Esophagus squamous epithelium (tissue), 5 donors: ENCODE measurements around the gene ONECUT3. TPM values are rescaled to one million over a fixed set of nuclear protein-coding genes. Genes with fewer than 3 reads are reported as not detected.

ENCODE experiments used
- DNase-seq: peaks from one replicate; lab custom pipeline; 2025; lab: John Stamatoyannopoulos, UW
- H3K27ac ChIP-seq, 4 donors: fragments of 200-600 bp; sonication (generic); one replicate each; pipeline ENCODE4 v1.5.1; 2016 to 2019; ENCODE audit warnings: mild to moderate bottlenecking in 1 of 4
- H3K27me3 ChIP-seq, 4 donors: fragments of 200-600 bp; sonication (generic); 1 replicate in 3 of 4; 2 replicates in 1 of 4; pipeline versions ENCODE4 v1.5.1 to v1.6.0; 2017 to 2021; ENCODE audit warnings: antibody characterized with exemption in 1 of 4
- H3K36me3 ChIP-seq, 3 donors: fragments of 200-600 bp; sonication (generic); one replicate each; pipeline ENCODE4 v1.5.1; 2016 to 2019
- H3K4me1 ChIP-seq, 3 donors: fragments of 200-600 bp; sonication (generic); one replicate each; pipeline ENCODE4 v1.5.1; 2017 to 2019
- H3K4me3 ChIP-seq, 4 donors: fragments of 200-600 bp; sonication (generic); 1 replicate in 3 of 4; 2 replicates in 1 of 4; pipeline ENCODE4 v1.5.1; 2016 to 2019; ENCODE audit warnings: mild to moderate bottlenecking in 2 of 4, moderate library complexity in 1 of 4
- H3K9me3 ChIP-seq, 3 donors: fragments of 200-600 bp; sonication (generic); one replicate each; pipeline ENCODE4 v1.5.1; 2016 to 2019
- POLR2A ChIP-seq, 4 donors: fragments of 450-650 bp; IDR thresholded peaks; one replicate each; pipeline ENCODE4 v1.6.1; 2017; ENCODE audit warnings: antibody characterized with exemption in 4 of 4, mild to moderate bottlenecking in 4 of 4, moderate library complexity in 3 of 4
- WGBS, 2 donors: methylation state at CpG; one replicate each; pipeline ENCODE4 v1.1.5; 2018; 5-methylcytosine and 5-hydroxymethylcytosine counted together
- intact Hi-C: fragments of 100-400 bp; cut with DNase I; formaldehyde crosslinking; loops from one replicate; pipeline ENCODE4 v1.15.0; 2022
- total RNA-seq, 4 donors: library from RNA; depleted of rRNA; stranded (reverse); fragments of >200 nt; gene quantifications; one replicate each; pipeline ENCODE4 v1.1.0, GENCODE V29; 2016
- TF ChIP-seq, protein P1 (sequence below), 6 experiments: fragments of 450-650 bp in 4 of 6; fragments of 200-600 bp in 2 of 6; sonication (generic) in 2 of 6; IDR thresholded peaks; one replicate each; pipeline ENCODE4 v1.5.1; 2016 to 2019; ENCODE audit warnings: antibody characterized with exemption in 6 of 6, mild to moderate bottlenecking in 4 of 6, moderate library complexity in 4 of 6
- donor health status: DM: yes; HTN: yes; CAD: no.

The ONECUT3 gene
- total RNA-seq, 4 donors from 2014 or later: not detected

DNA sequence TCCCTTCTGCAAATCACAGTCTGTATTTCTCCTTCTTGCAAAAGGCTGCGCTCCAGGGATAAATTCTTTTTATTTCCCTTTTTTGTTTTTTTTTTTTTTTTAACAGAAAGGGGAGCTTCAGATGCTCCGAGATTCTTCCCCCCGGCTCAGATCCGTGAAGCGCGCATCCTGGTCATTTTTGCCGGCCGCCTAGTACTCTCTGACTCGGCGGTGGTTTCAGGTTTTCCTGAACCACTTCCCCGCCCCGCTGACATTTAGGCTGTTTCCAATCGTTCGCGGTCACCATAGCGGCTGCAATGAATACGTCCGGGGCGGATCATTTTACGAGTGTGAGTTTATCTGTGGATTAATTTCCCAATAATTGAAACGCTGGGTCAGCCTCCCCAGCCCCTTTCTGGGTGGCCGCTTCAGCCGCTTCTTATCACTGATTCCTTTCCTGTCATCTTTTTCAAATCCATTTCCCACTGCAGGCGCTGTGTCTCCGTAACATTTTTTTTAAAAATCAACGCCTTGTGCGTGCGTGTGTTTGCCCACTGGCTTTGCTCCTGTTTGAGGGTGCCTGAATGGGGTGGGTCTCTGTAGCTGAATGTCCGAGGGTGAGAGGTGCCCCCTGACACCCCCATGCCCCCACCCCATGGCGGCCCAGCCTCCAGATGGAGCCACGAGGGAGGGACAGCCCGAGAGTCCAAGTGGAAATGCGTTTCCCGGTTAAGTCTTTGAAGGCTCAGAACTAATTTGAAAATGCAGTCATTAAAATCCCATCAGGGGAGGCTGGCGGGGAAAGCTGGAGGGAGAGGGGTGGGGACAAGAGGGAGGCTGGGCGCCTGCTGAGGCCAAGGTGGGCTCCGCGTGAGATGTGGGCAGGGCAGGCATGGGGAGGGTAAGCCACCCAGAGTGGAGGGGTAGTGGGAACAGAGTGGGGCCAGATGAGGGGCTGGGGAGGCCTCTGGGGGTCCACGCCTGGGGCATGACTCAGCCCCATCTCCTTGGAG is 10.6 kb downstream of the ONECUT3 start:
- Histone ChIP-seq H3K9me3 (no peaks in the 10 kb centered on the region), H3K27me3 (peaks cover 31 to 100% (median 76%) of the 10 kb centered on the region in 4 donors), H3K4me3 (no peak overlapping the region), H3K4me1 (peaks cover 0 to 7% (median 4%) of the 10 kb centered on the region in 3 donors), H3K27ac (no peak overlapping the region), H3K36me3 (no peaks in the 10 kb centered on the region)
- 10% methylated on average over 33 to 35 of the region's 39 CpGs for WGBS, 2 donors
- no peak for TF ChIP-seq POLR2A (IDR thresholded peaks at IDR 0.05)
- TF ChIP-seq, protein P1, sequence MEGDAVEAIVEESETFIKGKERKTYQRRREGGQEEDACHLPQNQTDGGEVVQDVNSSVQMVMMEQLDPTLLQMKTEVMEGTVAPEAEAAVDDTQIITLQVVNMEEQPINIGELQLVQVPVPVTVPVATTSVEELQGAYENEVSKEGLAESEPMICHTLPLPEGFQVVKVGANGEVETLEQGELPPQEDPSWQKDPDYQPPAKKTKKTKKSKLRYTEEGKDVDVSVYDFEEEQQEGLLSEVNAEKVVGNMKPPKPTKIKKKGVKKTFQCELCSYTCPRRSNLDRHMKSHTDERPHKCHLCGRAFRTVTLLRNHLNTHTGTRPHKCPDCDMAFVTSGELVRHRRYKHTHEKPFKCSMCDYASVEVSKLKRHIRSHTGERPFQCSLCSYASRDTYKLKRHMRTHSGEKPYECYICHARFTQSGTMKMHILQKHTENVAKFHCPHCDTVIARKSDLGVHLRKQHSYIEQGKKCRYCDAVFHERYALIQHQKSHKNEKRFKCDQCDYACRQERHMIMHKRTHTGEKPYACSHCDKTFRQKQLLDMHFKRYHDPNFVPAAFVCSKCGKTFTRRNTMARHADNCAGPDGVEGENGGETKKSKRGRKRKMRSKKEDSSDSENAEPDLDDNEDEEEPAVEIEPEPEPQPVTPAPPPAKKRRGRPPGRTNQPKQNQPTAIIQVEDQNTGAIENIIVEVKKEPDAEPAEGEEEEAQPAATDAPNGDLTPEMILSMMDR (IDR thresholded peaks at IDR 0.05): no peak
- no peak for DNase-seq
- intact Hi-C loops: no loop called here

DNA sequence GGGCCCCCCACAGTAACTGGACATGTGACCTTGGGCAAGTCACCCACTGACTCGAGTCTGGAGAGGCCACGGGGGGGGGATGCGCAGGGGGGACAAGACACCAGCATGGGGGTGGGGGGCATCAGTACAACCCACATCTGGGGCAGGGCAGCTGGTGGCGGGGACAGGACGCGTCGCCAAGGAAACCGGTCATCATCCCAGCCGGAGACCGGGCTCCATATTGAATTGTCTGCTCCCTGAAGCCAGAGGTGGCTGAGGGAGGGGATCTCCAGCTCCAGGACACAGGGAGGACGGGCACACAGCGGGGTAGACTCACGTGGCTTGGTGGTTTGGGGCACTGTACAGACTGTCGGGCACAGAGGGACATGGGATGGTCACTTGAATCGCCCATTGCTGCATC is 11.4 kb downstream of the ONECUT3 start:
- Histone ChIP-seq H3K36me3 (no peaks in the 10 kb centered on the region), H3K4me3 (no peak overlapping the region), H3K27ac (no peak overlapping the region), H3K4me1 (peaks cover 0 to 7% (median 4%) of the 10 kb centered on the region in 3 donors), H3K9me3 (no peaks in the 10 kb centered on the region), H3K27me3 (peaks cover 25 to 100% (median 72%) of the 10 kb centered on the region in 4 donors)
- TF ChIP-seq, protein P1 (IDR thresholded peaks at IDR 0.05): no peak
- no peak for TF ChIP-seq POLR2A (IDR thresholded peaks at IDR 0.05)
- intact Hi-C loops: loop anchor here (5.0 kb wide), 1 partner anchor 92 kb away; no protein-coding TSS in a partner anchor
- DNase-seq: no peak
- 13 to 60% methylated on average over 1 to 6 of the region's 15 CpGs for WGBS, 2 donors

DNA sequence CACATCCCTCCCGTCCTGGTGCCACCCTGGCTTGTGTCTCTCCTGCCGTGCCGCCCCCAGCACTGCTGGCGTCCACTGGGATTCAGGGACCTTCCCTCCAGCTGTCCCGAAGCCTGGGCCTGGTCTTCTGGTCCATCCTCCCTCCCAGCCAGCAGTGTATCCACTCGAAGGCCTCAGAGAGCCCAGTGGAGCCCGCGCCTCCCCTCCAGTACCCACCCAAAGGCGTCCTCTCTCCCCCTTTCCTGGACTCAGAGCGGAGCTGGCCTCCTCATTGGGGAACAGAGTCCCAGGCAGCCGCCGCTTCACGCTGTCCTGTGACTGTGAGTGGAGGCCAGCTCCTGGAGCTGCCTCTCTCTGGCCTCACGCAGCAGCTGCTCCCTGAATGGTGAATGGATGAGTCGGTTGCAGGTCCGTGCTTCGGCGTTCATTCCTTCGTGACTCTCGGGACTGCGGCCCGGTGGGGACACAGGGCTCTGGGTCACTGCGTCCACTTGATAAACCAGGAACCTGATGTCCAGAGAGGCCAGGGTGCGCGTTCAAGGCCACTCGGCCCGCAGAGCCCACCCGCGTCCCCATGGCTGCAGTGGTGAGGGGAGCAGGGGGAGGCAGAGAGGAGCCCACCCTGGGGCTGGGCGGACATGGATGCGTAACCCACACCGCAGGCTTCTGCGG is 12.1 kb downstream of the ONECUT3 start:
- intact Hi-C loops: loop anchor here (5.0 kb wide), 1 partner anchor 93 kb away; no protein-coding TSS in a partner anchor
- H3K9me3 ChIP-seq: peaks cover 0 to 6% (median 5%) of the 10 kb centered on the region in 3 donors
- no peak overlapping the region for H3K4me3 ChIP-seq
- 12 to 26% methylated on average over 5 to 14 of the region's 33 CpGs for WGBS, 2 donors
- TF ChIP-seq, protein P1 (IDR thresholded peaks at IDR 0.05): no peak
- TF ChIP-seq POLR2A (IDR thresholded peaks at IDR 0.05): no peak
- peaks cover 19 to 100% (median 66%) of the 10 kb centered on the region in 4 donors for H3K27me3 ChIP-seq
- no peak overlapping the region for H3K27ac ChIP-seq
- peaks cover 0 to 7% (median 4%) of the 10 kb centered on the region in 3 donors for H3K4me1 ChIP-seq
- DNase-seq: no peak
- no peaks in the 10 kb centered on the region for H3K36me3 ChIP-seq

DNA sequence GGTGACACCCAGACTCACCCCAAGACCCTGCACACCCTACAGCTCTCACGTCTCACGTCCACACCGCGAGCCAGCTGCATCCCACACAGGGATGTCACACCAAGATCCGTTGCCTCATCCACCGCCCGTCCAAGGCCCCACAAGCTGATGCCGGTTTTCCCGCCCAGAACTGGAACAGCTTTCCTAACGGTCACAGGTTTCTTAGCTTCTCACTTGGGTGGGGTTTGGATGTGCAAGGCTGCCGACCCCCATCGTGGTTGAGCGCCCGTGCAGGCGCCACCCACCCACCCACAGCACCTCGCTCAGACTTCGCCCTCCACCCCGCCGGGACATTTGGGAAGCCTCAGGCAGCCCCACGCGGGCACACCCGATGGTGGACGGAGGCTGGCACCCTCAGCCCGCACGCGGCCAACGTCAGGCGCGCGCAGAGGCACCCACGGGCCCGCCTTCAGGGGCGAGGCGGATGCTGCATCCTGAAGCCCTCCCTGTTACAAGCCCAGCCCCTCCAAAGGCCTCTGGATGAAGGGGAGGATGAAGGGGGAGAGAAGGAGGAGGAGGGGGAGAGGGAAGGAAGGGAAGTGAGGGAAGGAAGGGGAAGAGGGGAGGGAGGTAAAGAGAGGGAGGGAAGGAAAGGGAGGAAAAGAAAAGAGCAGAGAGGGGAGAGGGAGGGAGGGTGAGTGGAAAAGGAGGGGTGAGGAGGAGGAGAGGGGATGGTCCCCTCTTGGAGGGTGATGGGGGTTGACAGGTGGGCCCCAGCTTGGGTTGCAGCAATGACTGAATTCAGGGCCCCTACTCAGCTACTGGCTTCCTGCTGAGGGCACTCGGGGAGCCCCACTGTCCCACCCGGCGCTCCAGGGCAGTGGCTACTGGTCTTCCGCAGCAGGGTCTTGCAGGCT is 12.8 kb downstream of the ONECUT3 start:
- H3K27ac ChIP-seq: no peak overlapping the region
- peaks cover 17 to 100% (median 65%) of the 10 kb centered on the region in 4 donors for H3K27me3 ChIP-seq
- no peaks in the 10 kb centered on the region for H3K36me3 ChIP-seq
- no peak for DNase-seq
- no peak for TF ChIP-seq POLR2A (IDR thresholded peaks at IDR 0.05)
- peaks cover 0 to 7% (median 4%) of the 10 kb centered on the region in 3 donors for H3K4me1 ChIP-seq
- intact Hi-C loops: loop anchor here (5.0 kb wide), 1 partner anchor 94 kb away; no protein-coding TSS in a partner anchor
- no peak overlapping the region for H3K4me3 ChIP-seq
- WGBS, 2 donors: 6 to 12% methylated on average over 14 to 15 of the region's 38 CpGs
- H3K9me3 ChIP-seq: peaks cover 0 to 14% (median 12%) of the 10 kb centered on the region in 3 donors
